Superior temporal gyrus (tissue), 1 donor: Measurements from ENCODE around the gene CTU2.

Experiments used
- DNase-seq: peaks from one replicate; pipeline ENCODE4 v3.0.0-alpha.2; 2016; ENCODE audit errors: extremely low spot score

Gene CTU2

DNA sequence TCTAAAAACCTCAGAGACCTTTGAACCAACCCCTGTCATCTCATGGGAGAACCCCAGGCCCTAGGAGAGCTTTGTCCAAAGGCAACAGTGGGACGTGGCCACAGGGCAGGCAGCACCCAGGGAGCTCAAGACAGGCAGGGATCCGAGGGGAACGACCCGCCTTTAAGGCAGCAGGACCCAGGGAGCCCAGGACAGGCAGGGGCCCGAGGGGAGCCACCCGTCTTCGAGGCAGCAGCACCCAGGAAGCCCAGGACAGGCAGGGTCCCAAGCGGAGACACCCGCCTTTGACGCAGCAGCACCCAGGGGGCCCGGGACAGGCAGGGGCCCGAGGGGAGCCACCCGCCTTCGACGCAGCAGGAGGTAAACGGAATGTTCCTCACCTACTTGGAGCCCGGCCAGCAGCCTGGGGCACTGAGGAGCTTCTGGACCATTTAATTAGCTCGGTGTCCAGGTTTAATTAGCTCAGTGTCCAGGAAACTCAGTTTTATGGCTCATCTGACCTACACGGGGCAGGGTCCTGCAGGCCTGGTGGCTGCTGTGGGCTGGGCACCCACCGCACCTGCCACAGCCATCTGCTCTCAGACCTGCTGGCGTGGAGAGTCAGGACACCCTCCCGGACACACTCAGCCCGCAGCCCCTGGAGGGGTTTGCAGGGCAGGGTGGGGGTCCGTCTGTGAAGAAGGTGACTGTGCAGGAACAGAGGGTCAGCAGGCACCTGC is 54.3 kb downstream of the CTU2 start:
- DNase-seq = no peak

DNA sequence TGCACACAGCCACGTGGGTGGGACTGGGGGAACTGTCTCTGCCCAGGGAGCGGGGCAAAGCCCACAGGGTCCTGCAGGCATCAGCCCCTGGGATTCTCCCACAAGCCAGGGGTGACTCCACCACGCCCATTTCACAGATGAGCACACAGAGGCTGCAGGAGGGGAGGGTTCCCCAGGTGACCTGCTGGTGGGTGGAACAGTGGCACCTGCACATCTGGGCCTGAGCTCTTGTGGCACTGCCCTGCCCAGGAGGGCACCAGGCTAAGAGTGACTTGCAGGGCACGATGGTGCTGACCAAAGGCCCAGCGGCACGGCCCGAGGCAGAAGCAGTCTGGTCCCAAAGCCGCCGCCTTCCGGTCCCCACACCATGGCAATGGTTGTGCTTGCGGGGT is 54.8 kb downstream of the CTU2 start:
- DNase-seq = no peak

DNA sequence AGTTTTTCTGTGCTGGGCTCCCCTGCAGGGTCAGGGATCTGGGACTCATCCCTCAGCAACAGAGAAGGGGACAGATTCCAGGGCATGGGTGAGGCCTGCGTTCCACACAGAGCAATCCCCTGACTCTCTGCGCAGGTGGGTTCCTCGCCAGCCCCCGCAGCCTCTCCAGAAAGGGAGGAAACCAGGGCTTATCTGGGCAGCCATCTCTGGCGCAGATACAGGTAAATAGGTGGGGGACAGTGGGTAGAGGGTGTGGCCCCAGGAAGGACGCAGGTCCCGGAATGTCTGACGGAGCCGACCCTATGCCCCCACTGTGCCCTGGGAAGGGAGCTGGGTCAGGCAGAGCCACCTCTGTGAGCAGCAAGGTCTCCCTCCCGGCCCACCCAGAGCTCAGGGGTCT is 55.5 kb downstream of the CTU2 start:
- DNase-seq = no peak

DNA sequence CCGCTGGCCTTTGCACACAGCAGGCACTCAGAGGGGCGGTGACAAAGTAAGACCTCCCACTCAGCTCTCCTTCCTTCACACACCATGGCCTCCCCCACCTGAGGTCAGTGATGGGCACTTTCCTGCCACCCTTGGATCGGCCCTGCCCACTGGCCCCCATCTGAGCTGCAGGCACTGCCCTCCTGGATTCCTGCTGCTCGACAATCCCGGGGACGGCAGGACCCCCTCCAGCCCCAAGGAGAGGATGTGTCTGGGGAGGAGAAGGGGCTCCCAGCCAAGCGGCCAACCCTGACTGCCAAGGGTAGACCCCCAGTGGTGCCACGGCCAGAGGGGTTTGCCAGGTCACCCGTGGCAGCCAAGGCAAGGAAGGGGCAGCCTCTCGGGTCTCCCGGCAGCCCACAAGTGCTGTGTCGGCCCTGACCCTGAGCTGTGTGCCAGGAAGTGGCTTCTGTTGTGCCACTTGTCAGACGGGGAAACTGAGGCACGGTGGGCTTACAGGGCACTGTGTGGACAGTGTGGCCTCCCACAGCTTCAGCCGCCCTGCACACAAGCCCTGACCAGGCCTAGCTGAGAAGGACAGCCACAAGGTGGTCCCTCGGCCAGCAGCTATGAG is 56.1 kb downstream of the CTU2 start:
- no peak for DNase-seq

DNA sequence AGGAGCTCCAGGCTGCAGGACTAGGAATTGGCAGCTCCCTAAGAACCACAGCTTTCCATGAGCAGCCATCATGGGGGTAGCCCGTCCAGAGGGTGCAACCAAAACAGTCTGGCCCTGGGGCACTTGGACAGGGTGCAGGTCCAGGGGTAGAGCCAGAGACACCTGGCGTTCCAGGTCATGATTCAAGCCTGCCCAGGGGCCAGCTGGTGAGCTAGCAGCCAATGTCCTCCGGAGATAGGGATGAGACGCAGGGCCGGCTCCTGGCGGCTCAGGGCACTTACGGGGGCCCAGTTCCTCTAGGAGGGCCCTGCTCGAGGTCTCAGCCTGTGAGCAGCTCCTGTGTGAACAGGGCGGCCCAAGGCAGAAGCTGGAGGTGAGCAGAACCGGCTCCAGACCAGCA is 56.6 kb downstream of the CTU2 start:
- DNase-seq = no peak

DNA sequence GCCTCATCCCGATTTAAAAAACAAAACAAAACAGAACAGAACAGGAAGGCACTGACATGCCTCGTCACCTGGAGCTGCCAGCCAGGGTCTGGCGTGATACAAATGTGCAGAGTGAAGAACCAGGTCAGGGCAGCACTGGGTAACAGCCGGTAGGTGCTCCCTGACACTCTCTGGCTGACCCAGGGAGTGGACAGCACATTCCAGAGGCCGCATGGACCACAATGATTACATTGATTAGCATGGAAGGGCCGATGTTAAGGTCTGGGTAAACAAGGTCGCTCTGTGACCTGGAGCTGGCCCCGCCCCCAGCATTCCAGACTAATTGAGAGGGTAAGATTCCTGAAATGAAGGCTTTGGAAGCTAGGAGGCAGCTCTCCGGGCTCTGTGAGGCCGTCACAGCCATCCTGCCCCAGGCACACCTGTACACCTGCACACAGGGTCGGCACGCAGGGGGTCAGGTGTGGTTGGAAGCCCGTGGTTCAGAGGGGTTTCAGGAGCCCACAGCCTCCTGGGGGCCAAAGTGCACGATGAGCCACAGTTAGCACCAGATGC is 57.3 kb downstream of the CTU2 start:
- no peak for DNase-seq

DNA sequence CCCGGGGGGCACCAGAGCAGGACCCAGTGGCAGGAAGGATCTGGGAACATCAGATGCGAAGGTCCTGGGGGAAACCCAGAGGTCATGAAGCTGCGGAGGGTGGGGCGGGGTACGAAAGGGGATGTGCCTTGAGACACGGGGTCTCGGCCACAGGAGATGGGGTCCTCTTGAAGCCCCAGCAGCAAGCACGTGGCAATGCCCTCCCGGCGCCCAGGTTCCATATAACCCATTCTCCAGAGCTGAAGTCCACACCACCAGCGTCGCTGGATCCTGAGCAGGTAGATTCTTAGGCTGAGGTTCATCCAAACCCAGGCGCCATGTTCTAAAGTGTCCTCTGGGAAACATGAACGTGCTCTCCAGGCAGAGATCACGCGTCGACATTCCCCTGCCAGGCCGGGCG is 57.8 kb downstream of the CTU2 start:
- DNase-seq = no peak

DNA sequence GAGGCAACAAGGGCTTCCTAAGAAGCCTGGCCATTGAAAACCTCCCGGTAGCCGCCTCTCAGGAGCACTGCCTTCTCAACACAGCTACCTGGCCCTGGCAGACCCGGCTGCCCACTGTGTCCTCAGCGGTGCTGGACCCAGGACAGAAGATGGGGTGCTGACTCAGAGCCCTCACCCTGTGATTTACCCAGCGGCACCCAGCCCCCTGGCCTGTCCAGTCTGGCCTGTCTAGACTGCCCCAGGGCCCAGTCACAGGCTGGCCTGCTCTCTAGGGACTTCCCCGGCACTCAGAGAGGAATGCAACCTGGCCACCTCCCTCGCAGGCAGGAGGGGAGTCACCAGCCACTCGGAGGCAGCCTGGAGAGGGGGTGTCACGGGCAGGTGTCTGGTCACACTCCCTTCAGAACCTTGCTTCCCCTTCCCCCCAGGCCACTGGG is 58.6 kb downstream of the CTU2 start:
- DNase-seq = no peak
